Activated T-helper 1 cell treated with anti-CD3 and anti-CD28 coated beads, Interleukin-12 subunit alpha, Interleukin-12 subunit beta, Interleukin-2, Interleukin-4 antibody, amounts not matched to agents 30 ng/mL and 10 ng/mL and 1 ng/mL, durations not matched to agents 14 hours and 24 hours and 36 hours (primary cell): ENCODE data around the gene LYPD6B. TPM values are rescaled to one million over a fixed set of nuclear protein-coding genes. Genes with fewer than 3 reads are reported as not detected.

Experiments
- DNase-seq: peaks from one replicate; pipeline ENCODE4 v3.0.0; 2021; ENCODE audit warnings: low spot score
- H3K27ac Mint-ChIP-seq: one replicate; pipeline ENCODE4 v1.8.0; 2021; ENCODE audit warnings: mild to moderate bottlenecking, mixed read lengths
- H3K27me3 Mint-ChIP-seq: one replicate; pipeline ENCODE4 v1.8.0; 2022; ENCODE audit warnings: mild to moderate bottlenecking, moderate library complexity, mixed read lengths; ENCODE audit not compliant: insufficient read depth
- H3K36me3 Mint-ChIP-seq: one replicate; pipeline ENCODE4 v1.8.0; 2021; ENCODE audit warnings: low read depth, mixed read lengths
- H3K4me1 Mint-ChIP-seq: one replicate; pipeline ENCODE4 v1.8.0; 2021; ENCODE audit warnings: low read depth, mixed read lengths
- H3K4me3 Mint-ChIP-seq: one replicate; pipeline ENCODE4 v1.8.0; 2021; ENCODE audit warnings: mild to moderate bottlenecking, moderate library complexity, mixed read lengths
- H3K9me3 Mint-ChIP-seq: one replicate; pipeline ENCODE4 v1.8.0; 2021; ENCODE audit warnings: mixed read lengths
- intact Hi-C: fragments of 100-400 bp; cut with micrococcal nuclease; formaldehyde crosslinking; loops from one replicate; pipeline ENCODE4 v1.15.1; 2024
- total RNA-seq: library from RNA; stranded (reverse); gene quantifications from 2 replicates; pipeline ENCODE4 v1.2.3, GENCODE V29; 2022

LYPD6B gene
- total RNA-seq, 1 donor from 2014 or later = not detected

- no peaks in the 10 kb centered on the region for H3K4me1 Mint-ChIP-seq
- no peaks in the 10 kb centered on the region for H3K36me3 Mint-ChIP-seq
- H3K4me3 Mint-ChIP-seq = no peak overlapping the region
- no peak for DNase-seq
- H3K9me3 Mint-ChIP-seq = no peaks in the 10 kb centered on the region
- intact Hi-C loops = loop anchor here (10.0 kb wide), 1 partner anchor 1944 kb away; no protein-coding TSS in a partner anchor
- peaks cover 7% of the 10 kb centered on the region for H3K27me3 Mint-ChIP-seq
- no peak overlapping the region for H3K27ac Mint-ChIP-seq
These were observed 60.8 kb downstream of the LYPD6B start for GRCh38 chr2:149099298-149099697.

DNA sequence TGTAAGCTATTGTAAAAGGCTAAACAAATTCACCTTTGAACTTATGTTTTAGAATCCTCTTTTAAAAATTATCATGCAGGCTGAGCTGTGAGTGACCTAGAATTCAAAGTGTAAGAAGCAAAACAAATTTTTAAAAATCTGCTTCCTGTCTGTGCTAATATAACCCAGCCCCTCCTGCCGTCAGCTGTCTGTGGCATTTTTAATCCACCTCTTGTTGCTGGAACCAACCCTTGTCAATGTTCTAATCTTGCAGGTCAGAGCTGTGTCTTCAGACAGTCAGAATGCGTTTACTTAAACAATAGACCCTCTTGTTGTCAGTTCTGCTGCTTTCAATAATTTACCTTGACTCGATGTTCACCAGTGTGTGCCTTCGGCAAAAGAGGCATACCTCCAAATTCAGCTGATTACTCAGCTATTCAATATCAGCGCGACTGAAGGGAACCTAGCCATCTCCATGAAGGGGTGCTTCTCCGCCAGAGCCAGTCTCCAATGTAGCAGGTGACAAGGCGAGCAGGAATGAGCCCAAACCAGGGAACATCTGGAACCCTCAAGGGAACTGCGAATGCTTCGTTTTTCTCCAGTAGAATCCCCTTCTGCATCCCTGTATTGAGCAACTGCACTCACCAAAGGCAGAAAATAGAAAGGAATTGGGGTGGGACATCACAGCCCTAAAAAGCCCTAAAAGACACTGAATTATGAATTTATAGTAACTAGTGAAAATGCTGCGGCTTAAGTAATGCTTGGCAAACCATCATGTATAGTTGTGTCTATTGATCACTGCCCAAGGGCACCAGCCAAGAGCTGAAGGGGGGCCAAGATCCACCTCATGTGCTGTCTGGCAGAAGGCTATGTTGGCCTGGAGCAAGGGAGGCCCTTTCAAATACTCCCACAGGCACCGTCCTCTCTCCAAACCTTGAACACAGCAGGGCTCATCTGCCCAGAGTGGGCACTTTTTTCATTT, 62.5 kb downstream of the LYPD6B start:
- no peak for DNase-seq

DNA sequence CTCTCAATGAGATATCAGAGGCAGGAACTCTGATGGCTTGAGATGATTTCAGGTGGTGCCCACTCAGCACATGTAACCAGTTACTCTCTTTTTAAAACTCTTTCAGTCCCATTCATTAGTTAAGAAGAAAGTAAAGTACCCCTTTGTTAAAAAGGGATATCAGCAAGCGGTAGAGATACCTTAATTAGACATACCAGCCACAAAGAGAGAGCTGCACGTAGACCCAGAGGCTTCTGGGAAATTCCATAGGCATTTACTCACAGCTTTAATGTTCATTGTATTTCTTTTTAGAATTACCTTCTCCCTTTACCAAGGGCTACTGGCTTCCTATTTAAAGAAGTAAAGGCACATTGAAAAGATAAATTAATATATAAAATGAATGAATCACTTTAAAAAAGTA, 63.3 kb downstream of the LYPD6B start:
- H3K4me1 Mint-ChIP-seq = no peaks in the 10 kb centered on the region
- peaks cover 9% of the 10 kb centered on the region for H3K27me3 Mint-ChIP-seq
- H3K27ac Mint-ChIP-seq = no peak overlapping the region
- intact Hi-C loops = no loop called here
- no peak for DNase-seq
- no peaks in the 10 kb centered on the region for H3K9me3 Mint-ChIP-seq
- no peaks in the 10 kb centered on the region for H3K36me3 Mint-ChIP-seq
- H3K4me3 Mint-ChIP-seq = no peak overlapping the region

More for the DNA sequence above, 62.5 kb downstream of the LYPD6B start:
- intact Hi-C loops = no loop called here
- Mint-ChIP-seq H3K27me3 (peaks cover 9% of the 10 kb centered on the region), H3K4me3 (no peak overlapping the region), H3K4me1 (no peaks in the 10 kb centered on the region), H3K27ac (no peak overlapping the region), H3K9me3 (no peaks in the 10 kb centered on the region), H3K36me3 (no peaks in the 10 kb centered on the region)

DNA sequence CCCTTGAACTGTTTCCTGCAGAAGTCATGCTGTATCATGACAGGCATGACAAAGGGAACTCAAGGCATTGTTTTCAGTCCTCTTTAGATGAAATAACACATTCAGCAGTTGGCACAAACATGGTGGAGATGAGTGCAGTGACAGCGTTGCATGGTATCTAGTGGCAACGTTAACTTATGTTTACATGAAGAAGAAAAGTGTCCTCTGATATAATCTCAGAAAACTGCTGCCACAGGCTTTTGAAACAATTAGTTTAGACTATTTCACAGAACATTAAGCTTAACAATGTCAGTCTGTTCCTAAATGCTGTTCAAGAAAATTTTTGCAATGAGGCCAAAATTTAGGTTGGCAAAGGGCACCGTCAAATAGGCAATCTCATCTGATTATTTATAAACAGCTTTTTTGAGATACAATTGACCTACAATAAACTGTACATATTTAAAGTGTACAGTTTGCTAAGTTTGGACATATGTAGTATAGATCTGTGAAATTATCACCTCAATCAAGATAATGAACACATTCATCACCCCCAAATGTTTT, 64.7 kb downstream of the LYPD6B start:
- intact Hi-C loops = no loop called here
- Mint-ChIP-seq H3K9me3 (no peaks in the 10 kb centered on the region), H3K36me3 (no peaks in the 10 kb centered on the region), H3K27ac (no peak overlapping the region), H3K4me3 (no peak overlapping the region), H3K27me3 (peaks cover 9% of the 10 kb centered on the region), H3K4me1 (no peaks in the 10 kb centered on the region)
- no peak for DNase-seq

GRCh38 chr2:149104221-149104620, 65.7 kb downstream of the LYPD6B start:
- Mint-ChIP-seq H3K27me3 (peaks cover 8% of the 10 kb centered on the region), H3K4me3 (no peak overlapping the region), H3K36me3 (no peaks in the 10 kb centered on the region), H3K27ac (no peak overlapping the region), H3K9me3 (no peaks in the 10 kb centered on the region), H3K4me1 (no peaks in the 10 kb centered on the region)
- intact Hi-C loops = no loop called here
- DNase-seq = no peak

DNA sequence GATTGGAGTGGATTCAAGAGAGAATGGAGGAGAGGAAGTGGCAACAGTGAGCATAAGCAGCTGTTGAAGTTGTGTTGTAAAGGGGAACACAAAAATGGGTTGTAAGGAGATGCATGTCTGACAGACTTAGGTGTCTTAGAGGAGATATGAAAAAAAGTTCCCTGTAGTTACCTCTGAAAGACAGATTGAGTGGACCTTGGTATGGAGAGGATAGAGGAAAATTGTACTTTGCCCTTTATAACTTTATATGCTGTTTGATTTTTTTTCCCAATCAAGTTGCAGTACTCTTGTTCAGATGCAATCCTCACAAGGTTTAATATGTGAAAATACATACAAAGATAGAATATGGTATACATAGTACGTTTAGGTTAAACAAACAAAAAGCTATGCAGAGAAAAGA, 73.6 kb downstream of the LYPD6B start:
- H3K27ac Mint-ChIP-seq = no peak overlapping the region
- H3K9me3 Mint-ChIP-seq = no peaks in the 10 kb centered on the region
- no peaks in the 10 kb centered on the region for H3K4me1 Mint-ChIP-seq
- H3K36me3 Mint-ChIP-seq = no peaks in the 10 kb centered on the region
- no peak overlapping the region for H3K4me3 Mint-ChIP-seq
- intact Hi-C loops = no loop called here
- no peak for DNase-seq
- no peaks in the 10 kb centered on the region for H3K27me3 Mint-ChIP-seq

DNA sequence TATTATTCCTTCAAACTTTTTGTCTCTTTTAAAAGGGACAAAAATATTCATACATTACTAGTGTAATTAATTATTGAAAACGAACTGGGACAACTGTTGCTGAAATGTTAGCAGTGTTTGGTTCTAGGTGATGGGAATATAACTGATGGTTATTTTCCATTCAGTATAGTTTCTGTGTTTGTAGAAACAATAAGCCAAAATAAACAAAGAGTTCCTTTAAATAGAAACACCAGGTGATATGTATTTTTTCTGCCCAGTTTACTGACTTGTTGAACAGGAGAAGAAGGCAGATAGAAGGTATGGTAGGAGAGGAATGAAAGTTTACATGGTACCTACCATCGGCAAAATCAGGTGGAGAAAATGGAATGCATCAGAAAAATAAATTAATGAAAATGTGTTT, 74.2 kb downstream of the LYPD6B start:
- H3K4me3 Mint-ChIP-seq = no peak overlapping the region

GRCh38 chr2:149115781-149116180, 77.3 kb downstream of the LYPD6B start:
- H3K4me3 Mint-ChIP-seq = no peak overlapping the region
- H3K27ac Mint-ChIP-seq = no peak overlapping the region
- no peaks in the 10 kb centered on the region for H3K27me3 Mint-ChIP-seq
- no peaks in the 10 kb centered on the region for H3K36me3 Mint-ChIP-seq
- H3K9me3 Mint-ChIP-seq = no peaks in the 10 kb centered on the region
- intact Hi-C loops = no loop called here
- H3K4me1 Mint-ChIP-seq = no peaks in the 10 kb centered on the region
- no peak for DNase-seq

More for the DNA sequence above, 74.2 kb downstream of the LYPD6B start:
- intact Hi-C loops = no loop called here
- Mint-ChIP-seq H3K27ac (no peak overlapping the region), H3K36me3 (no peaks in the 10 kb centered on the region), H3K9me3 (no peaks in the 10 kb centered on the region), H3K27me3 (no peaks in the 10 kb centered on the region), H3K4me1 (no peaks in the 10 kb centered on the region)
- no peak for DNase-seq

DNA sequence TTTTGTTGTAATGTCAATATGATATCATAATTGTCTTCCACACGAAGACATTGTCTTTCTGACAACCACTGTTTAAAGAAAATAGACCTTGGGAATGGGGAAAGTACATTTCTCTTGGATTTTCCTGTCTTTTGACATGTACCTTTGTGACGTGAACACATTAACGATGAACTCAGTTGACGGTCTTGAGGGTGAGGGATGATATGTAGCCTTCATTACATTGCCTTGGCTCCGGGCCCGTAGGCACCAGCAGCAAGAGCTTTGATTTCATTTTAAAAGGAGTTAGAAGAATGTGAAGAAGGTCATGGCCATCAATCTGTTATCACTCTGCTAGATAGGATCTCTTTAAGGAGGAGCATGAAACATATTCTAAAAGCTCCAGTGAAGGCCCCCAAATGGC, 80.9 kb downstream of the LYPD6B start:
- intact Hi-C loops = no loop called here
- no peaks in the 10 kb centered on the region for H3K9me3 Mint-ChIP-seq
- no peak for DNase-seq
- H3K4me3 Mint-ChIP-seq = no peak overlapping the region
- H3K36me3 Mint-ChIP-seq = no peaks in the 10 kb centered on the region
- no peaks in the 10 kb centered on the region for H3K27me3 Mint-ChIP-seq
- H3K27ac Mint-ChIP-seq = no peak overlapping the region
- no peaks in the 10 kb centered on the region for H3K4me1 Mint-ChIP-seq

- no peaks in the 10 kb centered on the region for H3K4me1 Mint-ChIP-seq
- no peaks in the 10 kb centered on the region for H3K9me3 Mint-ChIP-seq
- H3K27ac Mint-ChIP-seq = no peak overlapping the region
- no peak for DNase-seq
- no peaks in the 10 kb centered on the region for H3K36me3 Mint-ChIP-seq
- no peak overlapping the region for H3K4me3 Mint-ChIP-seq
- intact Hi-C loops = no loop called here
- H3K27me3 Mint-ChIP-seq = peaks cover 4% of the 10 kb centered on the region
These were observed 84.0 kb downstream of the LYPD6B start for GRCh38 chr2:149122516-149122915.

- no peak for DNase-seq
- H3K4me3 Mint-ChIP-seq = no peak overlapping the region
- intact Hi-C loops = no loop called here
- no peaks in the 10 kb centered on the region for H3K4me1 Mint-ChIP-seq
- no peaks in the 10 kb centered on the region for H3K36me3 Mint-ChIP-seq
- no peak overlapping the region for H3K27ac Mint-ChIP-seq
- no peaks in the 10 kb centered on the region for H3K9me3 Mint-ChIP-seq
- peaks cover 6% of the 10 kb centered on the region for H3K27me3 Mint-ChIP-seq
These were observed 86.7 kb downstream of the LYPD6B start for GRCh38 chr2:149125031-149125725.

DNA sequence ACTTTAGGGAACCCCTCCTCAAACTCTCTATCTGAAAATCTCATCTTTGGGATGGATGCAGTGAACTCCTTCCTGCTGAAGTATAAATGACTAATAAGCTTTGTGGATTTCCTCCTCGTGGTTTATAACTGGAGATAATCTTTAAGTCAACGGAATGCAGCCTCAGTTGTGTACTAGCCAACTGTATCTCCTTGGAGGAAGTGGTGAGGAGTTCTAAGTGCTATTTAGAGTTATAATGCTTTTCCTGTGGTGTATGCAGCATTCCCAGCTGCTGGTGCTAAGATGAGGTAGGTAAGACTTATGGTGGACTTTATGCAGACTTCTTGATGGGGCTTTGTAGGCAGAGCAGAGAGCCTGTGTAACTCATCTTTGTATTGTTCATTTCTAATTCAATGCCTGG, 90.9 kb downstream of the LYPD6B start:
- Mint-ChIP-seq H3K4me3 (no peak overlapping the region), H3K27ac (no peak overlapping the region), H3K36me3 (no peaks in the 10 kb centered on the region), H3K9me3 (no peaks in the 10 kb centered on the region), H3K27me3 (peaks cover 6% of the 10 kb centered on the region), H3K4me1 (no peaks in the 10 kb centered on the region)
- intact Hi-C loops = no loop called here
- no peak for DNase-seq

DNA sequence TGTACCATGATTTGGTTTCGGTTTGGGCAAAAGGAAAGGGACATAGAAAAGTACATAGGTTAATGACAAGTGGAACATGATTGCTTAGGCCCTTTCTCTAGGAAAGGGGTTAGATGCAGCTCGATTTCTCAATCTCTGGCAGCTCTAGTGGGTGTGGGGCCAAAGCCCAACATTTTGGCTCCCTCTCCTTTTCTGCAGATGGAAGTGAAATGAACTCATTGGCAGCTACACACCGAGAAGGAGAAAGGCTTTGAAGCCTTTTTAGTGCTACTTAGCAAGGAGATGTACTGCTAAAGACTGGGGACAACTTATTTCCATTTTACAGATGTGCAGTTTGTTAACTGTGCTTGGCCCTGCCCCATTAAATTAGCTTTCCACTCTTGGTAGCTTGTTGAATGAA, 93.8 kb downstream of the LYPD6B start:
- no peak overlapping the region for H3K27ac Mint-ChIP-seq
- no peak for DNase-seq
- H3K36me3 Mint-ChIP-seq = no peaks in the 10 kb centered on the region
- H3K4me3 Mint-ChIP-seq = no peak overlapping the region
- intact Hi-C loops = no loop called here
- H3K4me1 Mint-ChIP-seq = no peaks in the 10 kb centered on the region
- H3K27me3 Mint-ChIP-seq = peaks cover 3% of the 10 kb centered on the region
- H3K9me3 Mint-ChIP-seq = no peaks in the 10 kb centered on the region
